Mammary epithelial cell (primary cell): ENCODE results near the gene CYFIP2.

ENCODE experiments used
- EZH2 ChIP-seq: IDR thresholded peaks from 2 replicates; pipeline ENCODE4 v1.6.1; 2012; ENCODE audit warnings: low read length, inconsistent platforms, borderline replicate concordance
- TF ChIP-seq, protein P1 (sequence below), 2 donors: IDR thresholded peaks in 1 of 2; conservative IDR thresholded peaks in 1 of 2; 2 replicates each; pipeline ENCODE4 v1.5.1; 2011 to 2012; ENCODE audit warnings: inconsistent platforms in 2 of 2, low read length in 2 of 2, mild to moderate bottlenecking in 2 of 2, control low read depth in 1 of 2, low read depth in 1 of 2; ENCODE audit not compliant: insufficient read depth in 1 of 2; ENCODE audit errors: extremely low read depth in 1 of 2

GRCh38 chr5:157335534-157336422 lies 69.9 kb downstream of the CYFIP2 start:
- TF ChIP-seq, protein P1, sequence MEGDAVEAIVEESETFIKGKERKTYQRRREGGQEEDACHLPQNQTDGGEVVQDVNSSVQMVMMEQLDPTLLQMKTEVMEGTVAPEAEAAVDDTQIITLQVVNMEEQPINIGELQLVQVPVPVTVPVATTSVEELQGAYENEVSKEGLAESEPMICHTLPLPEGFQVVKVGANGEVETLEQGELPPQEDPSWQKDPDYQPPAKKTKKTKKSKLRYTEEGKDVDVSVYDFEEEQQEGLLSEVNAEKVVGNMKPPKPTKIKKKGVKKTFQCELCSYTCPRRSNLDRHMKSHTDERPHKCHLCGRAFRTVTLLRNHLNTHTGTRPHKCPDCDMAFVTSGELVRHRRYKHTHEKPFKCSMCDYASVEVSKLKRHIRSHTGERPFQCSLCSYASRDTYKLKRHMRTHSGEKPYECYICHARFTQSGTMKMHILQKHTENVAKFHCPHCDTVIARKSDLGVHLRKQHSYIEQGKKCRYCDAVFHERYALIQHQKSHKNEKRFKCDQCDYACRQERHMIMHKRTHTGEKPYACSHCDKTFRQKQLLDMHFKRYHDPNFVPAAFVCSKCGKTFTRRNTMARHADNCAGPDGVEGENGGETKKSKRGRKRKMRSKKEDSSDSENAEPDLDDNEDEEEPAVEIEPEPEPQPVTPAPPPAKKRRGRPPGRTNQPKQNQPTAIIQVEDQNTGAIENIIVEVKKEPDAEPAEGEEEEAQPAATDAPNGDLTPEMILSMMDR (conservative IDR thresholded peaks at IDR 0.05 in 1 of 2, IDR thresholded peaks at IDR 0.05 in 1 of 2; ENCODE audit: extremely low read depth in 1 of 2, insufficient read depth in 1 of 2, low read depth in 1 of 2, low read length in 2 of 2): no peak
- no peak for TF ChIP-seq EZH2
